Hepatocyte (in vitro differentiated cells): ENCODE data around the gene TXLNA. TPM values are rescaled to one million over a fixed set of nuclear protein-coding genes. Genes with fewer than 3 reads are reported as not detected.

Experiments used
- DNase-seq: peaks from one replicate; pipeline ENCODE4 v3.0.0-alpha.2; 2016; ENCODE audit warnings: low spot score
- H2AFZ ChIP-seq: fragments of 200-600 bp; sonication (generic); 2 replicates; pipeline ENCODE4 v1.6.0; 2016; ENCODE audit warnings: antibody characterized with exemption, mild to moderate bottlenecking
- H3K27ac ChIP-seq: fragments of 200-600 bp; sonication (generic); 2 replicates; pipeline ENCODE4 v1.5.1; 2016; ENCODE audit warnings: mild to moderate bottlenecking
- H3K27me3 ChIP-seq: fragments of 200-600 bp; sonication (generic); 2 replicates; pipeline ENCODE4 v1.6.1; 2016
- H3K36me3 ChIP-seq: fragments of 200-600 bp; sonication (generic); replicated peaks from 2 replicates; pipeline ENCODE4 v1.5.1; 2016; ENCODE audit warnings: low read depth; ENCODE audit not compliant: insufficient read depth
- H3K4me1 ChIP-seq: fragments of 200-600 bp; sonication (generic); 2 replicates; pipeline ENCODE4 v1.5.1; 2016; ENCODE audit warnings: mild to moderate bottlenecking, moderate library complexity; ENCODE audit not compliant: insufficient read depth
- H3K4me2 ChIP-seq: fragments of 200-600 bp; sonication (generic); 2 replicates; pipeline ENCODE4 v1.6.0; 2016
- H3K4me3 ChIP-seq: fragments of 200-600 bp; sonication (generic); 2 replicates; pipeline ENCODE4 v1.5.1; 2016; ENCODE audit warnings: mild to moderate bottlenecking
- H3K79me2 ChIP-seq: fragments of 200-600 bp; sonication (generic); 2 replicates; pipeline ENCODE4 v1.6.0; 2017; ENCODE audit warnings: mild to moderate bottlenecking
- H3K9me2 ChIP-seq: fragments of 200-600 bp; sonication (generic); replicated peaks from 2 replicates; pipeline ENCODE4 v1.6.0; 2017; ENCODE audit warnings: mild to moderate bottlenecking; ENCODE audit not compliant: insufficient read depth
- H3K9me3 ChIP-seq: fragments of 200-600 bp; sonication (generic); 2 replicates; pipeline ENCODE4 v1.5.1; 2016; ENCODE audit warnings: low read depth, mild to moderate bottlenecking
- H4K20me1 ChIP-seq: fragments of 200-600 bp; sonication (generic); 2 replicates; pipeline ENCODE4 v1.6.0; 2016; ENCODE audit warnings: mild to moderate bottlenecking; ENCODE audit not compliant: insufficient read depth, poor library complexity, severe bottlenecking
- EZH2 ChIP-seq: fragments of 200-600 bp; sonication (generic); IDR thresholded peaks from 2 replicates; pipeline ENCODE4 v1.6.1; 2016; ENCODE audit warnings: antibody characterized with exemption, mild to moderate bottlenecking, borderline replicate concordance
- EZH2phosphoT487 ChIP-seq: fragments of 200-600 bp; sonication (generic); IDR thresholded peaks from one replicate; pipeline ENCODE4 v1.6.1; 2018; ENCODE audit warnings: antibody characterized with exemption, mild to moderate bottlenecking, low read depth, moderate library complexity; ENCODE audit not compliant: unreplicated experiment, severe bottlenecking
- WGBS: methylation state at CpG from one replicate; pipeline ENCODE4 v1.1.6; 2016; ENCODE audit warnings: low lambda C conversion rate; ENCODE audit errors: missing lambda C conversion rate; 5-methylcytosine and 5-hydroxymethylcytosine counted together
- polyA plus RNA-seq: library from polyadenylated mRNA; unstranded; fragments of >200 nt; fragmentation: Nextera tagmentation; extraction: Ambion mirVana; gene quantifications from 2 replicates; pipeline ENCODE4 v1.2.1, GENCODE V29; 2016
- total RNA-seq: library from RNA; depleted of rRNA; stranded (reverse); fragments of >200 nt; gene quantifications from 2 replicates; pipeline ENCODE4 v1.2.3, GENCODE V29; 2014
- TF ChIP-seq, protein P1 (sequence below): fragments of 200-600 bp; sonication (generic); IDR thresholded peaks from 2 replicates; pipeline ENCODE4 v1.5.1; 2016; ENCODE audit warnings: antibody characterized with exemption, mild to moderate bottlenecking; ENCODE audit not compliant: poor library complexity

The TXLNA gene
- total and polyA plus RNA-seq, 2 experiments from 2014 or later: 41.2 to 52.7 TPM

DNA sequence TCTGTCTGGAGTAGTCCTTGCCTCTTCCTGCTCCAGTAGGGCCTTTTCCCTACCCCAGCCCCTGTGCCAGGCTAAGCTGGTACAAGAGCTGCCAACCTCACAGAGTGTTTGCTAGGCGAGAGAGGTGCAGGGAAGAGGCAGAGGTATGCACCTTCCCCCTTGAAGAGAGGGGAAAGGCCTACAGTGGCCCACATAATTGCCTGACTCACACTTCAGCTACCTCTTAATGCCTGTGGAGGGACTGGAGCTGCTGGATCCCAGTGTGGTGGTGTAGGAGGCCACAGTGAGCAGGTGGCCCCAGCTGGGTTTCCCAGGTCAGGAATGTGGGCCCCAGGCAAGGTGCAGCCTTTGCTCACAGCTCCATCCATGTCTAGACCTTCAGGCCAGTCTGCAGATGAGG lies 17.6 kb downstream of the TXLNA start:
- no peak for DNase-seq
- H3K27ac ChIP-seq: no peak overlapping the region
- H3K27me3 ChIP-seq: no peaks in the 10 kb centered on the region
- 92% methylated on average over 1 of the region's 1 CpG for WGBS
- H3K4me2 ChIP-seq: no peak overlapping the region
- no peaks in the 10 kb centered on the region for H3K9me3 ChIP-seq
- H3K79me2 ChIP-seq: no peaks in the 10 kb centered on the region
- H2AFZ ChIP-seq: no peak overlapping the region
- H3K36me3 ChIP-seq: no peaks in the 10 kb centered on the region
- H4K20me1 ChIP-seq: no peaks in the 10 kb centered on the region
- no peaks in the 10 kb centered on the region for H3K4me1 ChIP-seq
- TF ChIP-seq EZH2phosphoT487 (no peak), EZH2 (no peak)
- TF ChIP-seq, protein P1, sequence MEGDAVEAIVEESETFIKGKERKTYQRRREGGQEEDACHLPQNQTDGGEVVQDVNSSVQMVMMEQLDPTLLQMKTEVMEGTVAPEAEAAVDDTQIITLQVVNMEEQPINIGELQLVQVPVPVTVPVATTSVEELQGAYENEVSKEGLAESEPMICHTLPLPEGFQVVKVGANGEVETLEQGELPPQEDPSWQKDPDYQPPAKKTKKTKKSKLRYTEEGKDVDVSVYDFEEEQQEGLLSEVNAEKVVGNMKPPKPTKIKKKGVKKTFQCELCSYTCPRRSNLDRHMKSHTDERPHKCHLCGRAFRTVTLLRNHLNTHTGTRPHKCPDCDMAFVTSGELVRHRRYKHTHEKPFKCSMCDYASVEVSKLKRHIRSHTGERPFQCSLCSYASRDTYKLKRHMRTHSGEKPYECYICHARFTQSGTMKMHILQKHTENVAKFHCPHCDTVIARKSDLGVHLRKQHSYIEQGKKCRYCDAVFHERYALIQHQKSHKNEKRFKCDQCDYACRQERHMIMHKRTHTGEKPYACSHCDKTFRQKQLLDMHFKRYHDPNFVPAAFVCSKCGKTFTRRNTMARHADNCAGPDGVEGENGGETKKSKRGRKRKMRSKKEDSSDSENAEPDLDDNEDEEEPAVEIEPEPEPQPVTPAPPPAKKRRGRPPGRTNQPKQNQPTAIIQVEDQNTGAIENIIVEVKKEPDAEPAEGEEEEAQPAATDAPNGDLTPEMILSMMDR: no peak
- no peak overlapping the region for H3K4me3 ChIP-seq
- no peaks in the 10 kb centered on the region for H3K9me2 ChIP-seq

DNA sequence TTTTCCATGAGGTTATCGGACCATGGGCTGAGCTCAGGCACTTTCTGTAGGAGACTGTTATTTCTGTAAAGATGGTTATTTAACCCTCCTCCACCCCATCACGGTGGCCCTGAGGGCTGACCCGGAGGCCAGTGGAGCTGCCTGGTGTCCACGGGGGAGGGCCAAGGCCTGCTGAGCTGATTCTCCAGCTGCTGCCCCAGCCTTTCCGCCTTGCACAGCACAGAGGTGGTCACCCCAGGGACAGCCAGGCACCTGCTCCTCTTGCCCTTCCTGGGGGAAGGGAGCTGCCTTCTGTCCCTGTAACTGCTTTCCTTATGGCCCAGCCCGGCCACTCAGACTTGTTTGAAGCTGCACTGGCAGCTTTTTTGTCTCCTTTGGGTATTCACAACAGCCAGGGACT lies 18.4 kb downstream of the TXLNA start:
- Histone ChIP-seq H4K20me1 (no peaks in the 10 kb centered on the region), H2AFZ (no peak overlapping the region), H3K4me2 (no peak overlapping the region), H3K36me3 (no peaks in the 10 kb centered on the region), H3K9me2 (no peaks in the 10 kb centered on the region), H3K9me3 (no peaks in the 10 kb centered on the region), H3K79me2 (no peaks in the 10 kb centered on the region), H3K4me1 (no peaks in the 10 kb centered on the region), H3K27ac (no peak overlapping the region), H3K27me3 (no peaks in the 10 kb centered on the region), H3K4me3 (no peak overlapping the region)
- no peak for TF ChIP-seq EZH2
- TF ChIP-seq, protein P1: no peak
- no peak for TF ChIP-seq EZH2phosphoT487
- DNase-seq: no peak
- 78% methylated on average over 6 of the region's 6 CpGs for WGBS

DNA sequence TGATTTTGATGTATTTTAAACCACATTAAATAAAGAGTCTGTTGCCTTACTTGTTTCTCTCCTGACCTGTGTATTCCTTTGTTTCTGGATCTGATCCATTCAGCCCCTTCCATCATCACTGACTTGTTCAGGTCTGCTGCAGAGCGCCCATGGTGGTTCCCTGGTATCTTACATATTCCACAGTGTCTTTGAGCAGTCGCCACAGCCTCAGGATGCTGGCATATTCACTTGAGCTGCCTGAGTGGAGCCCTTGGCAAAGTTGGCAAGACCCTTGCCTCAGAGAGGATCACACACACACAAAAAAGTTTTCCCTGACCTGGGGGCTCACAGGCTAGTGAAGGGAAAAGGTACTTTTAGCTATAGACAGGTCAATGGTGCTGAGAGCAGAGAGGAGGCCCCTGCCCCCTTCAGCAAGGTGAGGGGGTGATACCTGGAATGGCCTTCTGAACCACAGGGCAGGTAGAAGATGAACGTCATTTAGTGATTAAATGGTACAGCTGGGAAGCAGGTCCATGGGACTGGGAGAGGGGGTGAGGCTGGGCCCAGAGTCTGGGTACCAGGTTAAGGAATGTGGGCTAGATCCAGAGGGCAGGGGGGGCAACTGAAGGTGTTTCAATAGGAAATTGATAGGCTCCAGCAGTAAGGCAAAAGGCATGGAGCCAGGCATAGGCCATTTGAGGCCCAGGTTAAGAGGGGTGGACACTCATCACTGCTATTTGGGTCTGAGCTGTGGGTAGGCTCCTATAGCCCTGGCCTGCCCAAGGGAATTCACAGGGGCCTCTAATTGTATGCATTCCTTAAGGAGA lies 19.0 kb downstream of the TXLNA start:
- 90% methylated on average over 3 of the region's 3 CpGs for WGBS
- no peaks in the 10 kb centered on the region for H3K36me3 ChIP-seq

More for the DNA sequence above, 19.0 kb downstream of the TXLNA start:
- no peak overlapping the region for H2AFZ ChIP-seq
- no peaks in the 10 kb centered on the region for H3K27me3 ChIP-seq
- H3K4me1 ChIP-seq: no peaks in the 10 kb centered on the region
- no peaks in the 10 kb centered on the region for H3K9me3 ChIP-seq
- H3K79me2 ChIP-seq: no peaks in the 10 kb centered on the region
- TF ChIP-seq EZH2: no peak
- TF ChIP-seq, protein P1: no peak
- no peak for TF ChIP-seq EZH2phosphoT487
- H3K9me2 ChIP-seq: no peaks in the 10 kb centered on the region
- H3K4me2 ChIP-seq: no peak overlapping the region
- DNase-seq: no peak
- no peak overlapping the region for H3K27ac ChIP-seq
- no peak overlapping the region for H3K4me3 ChIP-seq
- no peaks in the 10 kb centered on the region for H4K20me1 ChIP-seq
